NT2/D1 (cell line): ENCODE measurements around the gene DEF6.

Experiments
- DNase-seq: peaks from one replicate; pipeline ENCODE4 v3.0.0-alpha.2; 2011; ENCODE audit warnings: low read depth, low spot score
- H3K27me3 ChIP-seq: 2 replicates; pipeline ENCODE4 v1.6.0; 2011; ENCODE audit warnings: mild to moderate bottlenecking; ENCODE audit not compliant: insufficient read length, insufficient read depth
- H3K36me3 ChIP-seq: 2 replicates; pipeline ENCODE4 v1.6.1; 2011; ENCODE audit warnings: mild to moderate bottlenecking, low read length, mixed read lengths; ENCODE audit not compliant: insufficient read depth, insufficient read length
- H3K4me1 ChIP-seq: 2 replicates; pipeline ENCODE4 v1.5.1; 2011; ENCODE audit not compliant: insufficient read depth, insufficient read length
- H3K4me3 ChIP-seq: 2 replicates; pipeline ENCODE4 v1.5.1; 2011; ENCODE audit warnings: low read depth; ENCODE audit not compliant: insufficient read length
- H3K9ac ChIP-seq: 2 replicates; pipeline ENCODE4 v1.6.0; 2011; ENCODE audit warnings: low read depth; ENCODE audit not compliant: insufficient read length
- H3K9me3 ChIP-seq: 2 replicates; pipeline ENCODE4 v1.5.1; 2011; ENCODE audit warnings: mild to moderate bottlenecking, low read length; ENCODE audit not compliant: insufficient read depth
- SUZ12 ChIP-seq: IDR thresholded peaks from 2 replicates; pipeline ENCODE4 v1.6.1; 2011; ENCODE audit not compliant: insufficient read length, insufficient read depth; ENCODE audit errors: extremely low read depth
- YY1 ChIP-seq: IDR thresholded peaks from 2 replicates; pipeline ENCODE4 v1.6.1; 2011; ENCODE audit not compliant: insufficient read length, insufficient read depth
- ZNF274 ChIP-seq: IDR thresholded peaks from 2 replicates; pipeline ENCODE4 v1.6.1; 2011; ENCODE audit warnings: mild to moderate bottlenecking, low read depth, low read length

The DEF6 gene

GRCh38 chr6:35282472-35282871 is 15.1 kb upstream of the DEF6 start:
- no peak for DNase-seq
- Histone ChIP-seq H3K27me3 (no peaks in the 10 kb centered on the region), H3K36me3 (peaks cover 26% of the 10 kb centered on the region), H3K4me1 (no peaks in the 10 kb centered on the region), H3K9ac (no peak overlapping the region), H3K9me3 (no peaks in the 10 kb centered on the region), H3K4me3 (no peak overlapping the region)
- TF ChIP-seq ZNF274 (no peak), YY1 (no peak), SUZ12 (no peak)

- Histone ChIP-seq H3K36me3 (peaks cover 34% of the 10 kb centered on the region), H3K4me1 (no peaks in the 10 kb centered on the region), H3K4me3 (no peak overlapping the region), H3K9ac (no peak overlapping the region), H3K27me3 (no peaks in the 10 kb centered on the region), H3K9me3 (no peaks in the 10 kb centered on the region)
- TF ChIP-seq ZNF274 (no peak), YY1 (no peak), SUZ12 (no peak)
- no peak for DNase-seq
Observed at GRCh38 chr6:35283361-35283760, 14.3 kb upstream of the DEF6 start.

- no peak overlapping the region for H3K4me3 ChIP-seq
- no peak for DNase-seq
- H3K4me1 ChIP-seq, result no peaks in the 10 kb centered on the region
- H3K9ac ChIP-seq, result no peak overlapping the region
- peaks cover 61% of the 10 kb centered on the region for H3K36me3 ChIP-seq
- no peak for TF ChIP-seq YY1
- no peak for TF ChIP-seq SUZ12
- no peak for TF ChIP-seq ZNF274
- H3K27me3 ChIP-seq, result no peaks in the 10 kb centered on the region
- no peaks in the 10 kb centered on the region for H3K9me3 ChIP-seq
Observed at GRCh38 chr6:35287671-35288396, 9.8 kb upstream of the DEF6 start.

GRCh38 chr6:35288834-35289233 is 8.8 kb upstream of the DEF6 start:
- Histone ChIP-seq H3K4me1 (no peaks in the 10 kb centered on the region), H3K27me3 (no peaks in the 10 kb centered on the region), H3K4me3 (no peak overlapping the region), H3K9me3 (no peaks in the 10 kb centered on the region), H3K9ac (no peak overlapping the region), H3K36me3 (peaks cover 69% of the 10 kb centered on the region)
- DNase-seq, result no peak
- TF ChIP-seq YY1, result no peak

GRCh38 chr6:35291491-35291890 is 6.1 kb upstream of the DEF6 start:
- Histone ChIP-seq H3K4me1 (no peaks in the 10 kb centered on the region), H3K27me3 (no peaks in the 10 kb centered on the region), H3K36me3 (peaks cover 82% of the 10 kb centered on the region), H3K9me3 (no peaks in the 10 kb centered on the region), H3K9ac (no peak overlapping the region), H3K4me3 (no peak overlapping the region)
- TF ChIP-seq ZNF274 (no peak), SUZ12 (no peak), YY1 (no peak)
- DNase-seq, result no peak

- no peaks in the 10 kb centered on the region for H3K9me3 ChIP-seq
- no peak for DNase-seq
- TF ChIP-seq SUZ12, result no peak
- no peak for TF ChIP-seq YY1
- TF ChIP-seq ZNF274, result no peak
- H3K9ac ChIP-seq, result no peak overlapping the region
- H3K36me3 ChIP-seq, result peaks cover 74% of the 10 kb centered on the region
- no peaks in the 10 kb centered on the region for H3K27me3 ChIP-seq
- H3K4me3 ChIP-seq, result no peak overlapping the region
- H3K4me1 ChIP-seq, result no peaks in the 10 kb centered on the region
Observed at GRCh38 chr6:35292494-35292893, 5.1 kb upstream of the DEF6 start.

GRCh38 chr6:35293681-35294080 is 3.9 kb upstream of the DEF6 start:
- Histone ChIP-seq H3K4me3 (no peak overlapping the region), H3K9me3 (no peaks in the 10 kb centered on the region), H3K27me3 (no peaks in the 10 kb centered on the region), H3K9ac (no peak overlapping the region), H3K36me3 (peaks cover 64% of the 10 kb centered on the region), H3K4me1 (peaks cover 3% of the 10 kb centered on the region)
- no peak for DNase-seq
- TF ChIP-seq YY1, result no peak
- TF ChIP-seq ZNF274, result no peak
- no peak for TF ChIP-seq SUZ12
